SK-N-MC (cell line): Measurements from ENCODE around the gene LSM14A.

Experiments used
- EZH2 ChIP-seq: fragments of 200-600 bp; sonication (generic); IDR thresholded peaks from one replicate; pipeline ENCODE4 v1.6.1; 2017; ENCODE audit warnings: antibody characterized with exemption
- POLR2AphosphoS5 ChIP-seq: IDR thresholded peaks from 2 replicates; pipeline ENCODE4 v1.6.1; 2012; ENCODE audit warnings: mild to moderate bottlenecking, low read depth, low read length, borderline replicate concordance

- no peak for TF ChIP-seq POLR2AphosphoS5
- no peak for TF ChIP-seq EZH2
These were observed 89.2 kb downstream of the LSM14A start for GRCh38 chr19:34261334-34262109.
